Immature natural killer cell (primary cell): ENCODE measurements around the gene COQ2. TPM values are rescaled to one million over a fixed set of nuclear protein-coding genes. Genes with fewer than 3 reads are reported as not detected.
"Not testable (repeated sequence)": the region's sequence is repeated elsewhere in the genome, so short reads cannot be mapped to it uniquely, and the experiment has no call there.

Experiments used
- DNase-seq, 3 donors: peaks; one replicate each; pipeline ENCODE4 v3.0.0; 2022; ENCODE audit warnings: mixed read lengths in 1 of 3
- H3K27ac Mint-ChIP-seq, 6 donors: one replicate each; pipeline ENCODE4 v1.8.0; 2020; ENCODE audit warnings: mixed read lengths in 6 of 6, mild to moderate bottlenecking in 5 of 6, inconsistent platforms in 4 of 6, moderate library complexity in 3 of 6
- H3K27me3 Mint-ChIP-seq, 3 donors: one replicate each; pipeline ENCODE4 v1.8.0; 2020 to 2021; ENCODE audit warnings: low read depth in 3 of 3, mild to moderate bottlenecking in 3 of 3, mixed read lengths in 3 of 3, moderate library complexity in 3 of 3, inconsistent platforms in 1 of 3
- H3K36me3 Mint-ChIP-seq, 3 donors: one replicate each; pipeline ENCODE4 v1.8.0; 2020; ENCODE audit warnings: mixed read lengths in 3 of 3, inconsistent platforms in 2 of 3, mild to moderate bottlenecking in 2 of 3
- H3K4me1 Mint-ChIP-seq, 2 donors: one replicate each; pipeline ENCODE4 v1.8.0; 2020; ENCODE audit warnings: inconsistent platforms in 2 of 2, mild to moderate bottlenecking in 2 of 2, mixed read lengths in 2 of 2, moderate library complexity in 1 of 2
- H3K4me3 Mint-ChIP-seq, 5 donors: one replicate each; pipeline ENCODE4 v1.8.0; 2020; ENCODE audit warnings: mild to moderate bottlenecking in 5 of 5, mixed read lengths in 5 of 5, inconsistent platforms in 3 of 5, moderate library complexity in 3 of 5
- H3K9me3 Mint-ChIP-seq, 6 donors: one replicate each; pipeline ENCODE4 v1.8.0; 2020; ENCODE audit warnings: mild to moderate bottlenecking in 6 of 6, mixed read lengths in 6 of 6, inconsistent platforms in 4 of 6, moderate library complexity in 3 of 6
- polyA plus RNA-seq, 3 donors: library from polyadenylated mRNA; unstranded; fragments of 300-500 nt; fragmentation: Illumina TruSeq; gene quantifications; one replicate each; pipeline ENCODE4 v1.2.3, GENCODE V29; 2021

Gene COQ2, protein sequence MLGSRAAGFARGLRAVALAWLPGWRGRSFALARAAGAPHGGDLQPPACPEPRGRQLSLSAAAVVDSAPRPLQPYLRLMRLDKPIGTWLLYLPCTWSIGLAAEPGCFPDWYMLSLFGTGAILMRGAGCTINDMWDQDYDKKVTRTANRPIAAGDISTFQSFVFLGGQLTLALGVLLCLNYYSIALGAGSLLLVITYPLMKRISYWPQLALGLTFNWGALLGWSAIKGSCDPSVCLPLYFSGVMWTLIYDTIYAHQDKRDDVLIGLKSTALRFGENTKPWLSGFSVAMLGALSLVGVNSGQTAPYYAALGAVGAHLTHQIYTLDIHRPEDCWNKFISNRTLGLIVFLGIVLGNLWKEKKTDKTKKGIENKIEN
- 1 to 10 TPM; 5.8 to 7.8 (median 7.5) TPM for polyA plus RNA-seq

- peak; percentile 95 for DNase-seq
- H3K27ac Mint-ChIP-seq, result peak within 1 kb of the TSS; percentile 96 to 99 (median 98)
- H3K9me3 Mint-ChIP-seq, result no peaks in the 10 kb centered on the region
- H3K27me3 Mint-ChIP-seq, result peaks cover 5 to 10% (median 7%) of the 10 kb centered on the region in 3 donors
- peak within 1 kb of the TSS; percentile 94 to 99 (median 97) for H3K4me3 Mint-ChIP-seq
- no peaks in the 10 kb centered on the region for H3K36me3 Mint-ChIP-seq
- peaks cover 32 to 42% of the 10 kb centered on the region in 2 donors for H3K4me1 Mint-ChIP-seq
Observed at GRCh38 chr4:83284193-83285054, at the start of gene COQ2. Gene COQ2, minus strand, starts transcription at chr4:83284798. Its CDS starts 34 bp downstream, at chr4:83284764.

DNA sequence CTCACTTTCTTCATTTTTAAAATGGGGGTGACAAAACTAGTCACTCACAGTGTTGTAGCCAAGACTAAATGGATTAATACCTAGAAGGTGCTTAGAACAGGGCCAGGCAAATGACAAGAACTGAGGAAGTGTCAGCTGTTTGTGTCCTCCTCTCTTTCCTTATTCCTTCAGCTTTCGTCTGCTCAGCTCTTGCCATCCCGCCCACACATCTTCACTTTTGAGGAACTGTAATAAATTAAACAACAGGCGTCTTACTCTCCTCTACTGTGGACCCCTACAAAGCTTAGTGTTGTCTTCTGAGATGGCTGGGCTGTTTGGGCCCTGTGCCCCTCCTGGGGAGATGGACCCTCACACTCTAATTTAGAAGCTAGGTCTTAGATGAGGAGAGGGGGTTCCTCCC, 47.4 kb upstream of the COQ2 start:
- H3K27me3 Mint-ChIP-seq, result peaks cover 0 to 7% (median 3%) of the 10 kb centered on the region in 3 donors
- H3K4me3 Mint-ChIP-seq, result no peak overlapping the region
- peaks cover 18 to 25% of the 10 kb centered on the region in 2 donors for H3K4me1 Mint-ChIP-seq
- no peak overlapping the region for H3K27ac Mint-ChIP-seq
- H3K9me3 Mint-ChIP-seq, result peaks cover 0 to under 1% (median 0%) of the 10 kb centered on the region in 6 donors
- no peak for DNase-seq
- H3K36me3 Mint-ChIP-seq, result no peaks in the 10 kb centered on the region

GRCh38 chr4:83329521-83330110, 45.0 kb upstream of the COQ2 start:
- no peaks in the 10 kb centered on the region for H3K36me3 Mint-ChIP-seq
- no peak overlapping the region for H3K4me3 Mint-ChIP-seq
- no peaks in the 10 kb centered on the region for H3K9me3 Mint-ChIP-seq
- H3K4me1 Mint-ChIP-seq, result peaks cover 7 to 13% of the 10 kb centered on the region in 2 donors
- H3K27ac Mint-ChIP-seq, result no peak overlapping the region
- DNase-seq, result no peak
- H3K27me3 Mint-ChIP-seq, result peaks cover 0 to 3% (median 2%) of the 10 kb centered on the region in 3 donors

DNA sequence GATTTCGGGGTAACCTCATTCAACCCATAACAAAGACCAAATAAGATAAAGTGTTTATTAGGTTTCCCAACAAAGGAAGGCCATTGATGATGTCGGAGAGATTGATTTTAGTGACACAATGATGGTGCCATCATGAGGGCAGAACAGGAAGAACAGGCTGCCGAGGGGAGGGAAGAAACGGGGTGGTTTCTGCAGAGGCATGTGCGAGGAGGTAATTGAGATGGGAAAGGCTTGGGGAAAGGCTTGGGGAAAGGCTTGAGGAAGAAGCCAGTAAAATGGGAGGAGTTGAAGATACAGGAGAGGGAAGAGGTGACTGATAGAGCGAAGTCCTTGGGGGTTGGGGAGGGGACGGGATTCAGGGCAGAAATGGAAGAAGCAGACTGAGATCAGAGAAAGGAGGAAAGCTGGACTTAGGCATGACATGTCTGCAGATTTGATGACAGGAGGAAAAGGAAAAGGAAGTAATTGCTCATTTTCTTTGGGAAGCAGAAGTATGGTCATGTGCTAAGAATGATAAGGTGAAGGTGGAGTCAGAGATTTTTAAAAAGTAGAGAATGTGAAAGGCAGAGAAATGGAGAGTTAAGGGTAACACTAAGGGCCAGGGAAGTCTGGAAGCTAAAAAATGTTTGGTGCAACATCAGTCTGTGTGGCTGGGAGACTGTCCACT, 44.1 kb upstream of the COQ2 start:
- Mint-ChIP-seq H3K9me3 (no peaks in the 10 kb centered on the region), H3K36me3 (no peaks in the 10 kb centered on the region), H3K4me1 (peaks cover 0 to 3% of the 10 kb centered on the region in 2 donors), H3K27ac (no peak overlapping the region), H3K4me3 (no peak overlapping the region), H3K27me3 (peaks cover 0 to 2% (median 0%) of the 10 kb centered on the region in 3 donors)
- DNase-seq, result no peak

DNA sequence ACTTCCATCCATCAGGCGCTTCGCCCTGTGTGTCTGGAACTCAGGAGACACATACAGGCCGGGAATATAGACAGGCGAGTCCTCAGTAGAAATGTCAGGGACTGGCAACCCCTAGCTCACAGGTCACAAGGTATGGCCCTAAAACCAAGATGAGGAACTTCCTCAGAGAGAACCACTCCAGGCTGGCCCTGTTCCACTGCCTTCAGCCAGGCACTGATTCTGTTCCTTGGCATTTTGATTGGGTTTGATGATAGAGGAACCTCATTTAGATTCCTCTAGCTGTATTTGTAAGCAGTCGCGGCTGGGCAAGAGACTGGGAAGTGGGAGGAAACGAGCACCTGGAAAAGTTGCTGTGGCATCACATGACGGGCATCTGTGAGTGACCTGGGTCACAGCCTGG, 41.9 kb upstream of the COQ2 start:
- no peaks in the 10 kb centered on the region for H3K4me1 Mint-ChIP-seq
- DNase-seq, result no peak
- H3K27me3 Mint-ChIP-seq, result peaks cover 0 to 3% (median 2%) of the 10 kb centered on the region in 3 donors
- no peak overlapping the region for H3K4me3 Mint-ChIP-seq
- H3K36me3 Mint-ChIP-seq, result peaks cover 0 to 7% (median 4%) of the 10 kb centered on the region in 3 donors
- H3K27ac Mint-ChIP-seq, result no peak overlapping the region
- no peaks in the 10 kb centered on the region for H3K9me3 Mint-ChIP-seq

DNA sequence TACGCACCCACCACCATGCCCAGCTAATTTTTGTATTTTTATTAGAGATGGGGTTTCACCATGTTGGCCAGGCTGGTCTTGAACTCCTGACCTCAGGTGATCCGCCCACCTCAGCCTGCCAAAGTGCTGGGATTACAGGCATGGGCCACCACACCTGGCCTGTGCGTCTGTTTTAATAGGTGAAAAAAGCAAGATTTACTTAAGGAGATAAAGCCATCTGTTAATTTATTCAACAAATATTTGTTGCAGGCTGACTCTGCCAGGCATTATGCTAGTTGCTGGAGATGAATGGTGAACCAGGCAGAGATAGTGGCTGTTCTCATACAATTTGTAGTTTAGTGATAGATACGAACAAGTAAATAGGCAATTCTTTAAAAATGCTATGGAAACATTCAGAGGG, 40.7 kb upstream of the COQ2 start:
- not testable (repeated sequence) for H3K27me3 Mint-ChIP-seq, DNase-seq, H3K27ac Mint-ChIP-seq, H3K4me3 Mint-ChIP-seq, H3K36me3 Mint-ChIP-seq, H3K9me3 Mint-ChIP-seq, H3K4me1 Mint-ChIP-seq

DNA sequence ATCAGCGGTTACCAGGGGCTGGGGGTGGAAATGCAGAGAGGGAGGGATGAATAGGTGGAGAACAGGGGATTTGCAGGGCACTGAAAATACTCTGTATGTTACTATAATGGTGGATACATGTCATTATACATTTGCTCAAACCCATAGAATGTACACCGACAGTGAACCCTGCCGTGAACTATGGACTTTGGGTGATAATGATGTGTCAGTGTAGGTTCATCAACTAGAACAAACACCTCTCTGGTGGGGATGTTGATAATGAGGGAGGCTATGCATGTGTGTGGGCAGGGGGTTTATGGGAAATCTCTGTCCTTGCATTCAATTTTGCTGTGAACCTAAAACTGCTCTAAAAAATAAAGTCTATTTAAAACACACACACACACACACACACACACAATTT, 38.5 kb upstream of the COQ2 start:
- Mint-ChIP-seq H3K27ac (no peak overlapping the region), H3K9me3 (no peaks in the 10 kb centered on the region), H3K27me3 (peaks cover 0 to 3% (median 2%) of the 10 kb centered on the region in 3 donors), H3K36me3 (peaks cover 0 to 16% (median 7%) of the 10 kb centered on the region in 3 donors), H3K4me1 (peaks cover 6 to 7% of the 10 kb centered on the region in 2 donors), H3K4me3 (no peak overlapping the region)
- DNase-seq, result no peak

- Mint-ChIP-seq H3K36me3 (peaks cover 7 to 27% (median 16%) of the 10 kb centered on the region in 3 donors), H3K4me3 (no peak overlapping the region), H3K27ac (no peak overlapping the region), H3K4me1 (peaks cover 6 to 7% of the 10 kb centered on the region in 2 donors), H3K27me3 (peaks cover 0 to 3% (median 1%) of the 10 kb centered on the region in 3 donors), H3K9me3 (no peaks in the 10 kb centered on the region)
- no peak for DNase-seq
Observed at GRCh38 chr4:83320548-83320947, 36.0 kb upstream of the COQ2 start.

DNA sequence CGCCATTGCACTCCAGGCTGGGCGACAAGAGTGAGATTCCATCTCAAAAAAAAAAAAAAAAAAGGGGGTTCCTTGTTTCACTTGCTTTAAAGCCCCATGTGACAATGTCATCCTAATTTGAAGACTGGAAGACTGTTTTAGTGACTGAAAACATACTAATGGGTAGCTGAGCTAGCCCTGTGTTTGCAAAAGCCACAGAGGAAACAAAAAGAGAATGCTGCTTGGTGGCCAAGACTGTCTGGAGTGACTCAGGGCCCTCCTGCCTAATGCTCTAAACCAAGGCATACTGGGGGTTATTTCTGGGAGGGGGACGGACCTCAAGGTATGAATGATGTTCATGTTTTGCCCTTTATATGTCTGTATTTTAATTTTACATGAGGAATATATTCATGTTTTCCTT, 34.1 kb upstream of the COQ2 start:
- no peak overlapping the region for H3K4me3 Mint-ChIP-seq
- H3K9me3 Mint-ChIP-seq, result no peaks in the 10 kb centered on the region
- DNase-seq, result no peak
- peaks cover 6 to 7% of the 10 kb centered on the region in 2 donors for H3K4me1 Mint-ChIP-seq
- H3K27ac Mint-ChIP-seq, result no peak overlapping the region
- peaks cover 7 to 27% (median 16%) of the 10 kb centered on the region in 3 donors for H3K36me3 Mint-ChIP-seq
- H3K27me3 Mint-ChIP-seq, result peaks cover 0 to 3% (median 0%) of the 10 kb centered on the region in 3 donors

DNA sequence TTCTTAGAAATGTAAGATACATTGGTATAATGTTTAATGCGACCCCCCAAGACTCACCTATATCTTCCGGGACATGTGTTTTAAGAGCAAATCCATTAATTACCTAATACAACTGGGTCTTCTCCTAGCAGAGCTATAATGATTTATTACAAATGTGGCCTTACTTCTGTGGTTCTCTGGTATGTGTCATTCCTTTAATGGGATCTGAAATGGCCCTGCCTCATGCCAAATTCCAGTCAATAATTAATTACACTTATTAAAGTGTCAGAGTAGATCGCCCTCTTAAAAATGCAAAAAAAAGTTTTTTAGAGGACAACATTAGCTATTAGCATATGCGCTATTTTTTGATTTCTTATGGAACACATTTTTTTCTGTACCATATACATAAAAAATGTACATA, 33.1 kb upstream of the COQ2 start:
- Mint-ChIP-seq H3K9me3 (no peaks in the 10 kb centered on the region), H3K27me3 (peaks cover 0 to 3% (median 0%) of the 10 kb centered on the region in 3 donors), H3K4me3 (no peak overlapping the region), H3K27ac (no peak overlapping the region), H3K4me1 (peaks cover 6 to 7% of the 10 kb centered on the region in 2 donors), H3K36me3 (peaks cover 7 to 24% (median 16%) of the 10 kb centered on the region in 3 donors)
- no peak for DNase-seq

DNA sequence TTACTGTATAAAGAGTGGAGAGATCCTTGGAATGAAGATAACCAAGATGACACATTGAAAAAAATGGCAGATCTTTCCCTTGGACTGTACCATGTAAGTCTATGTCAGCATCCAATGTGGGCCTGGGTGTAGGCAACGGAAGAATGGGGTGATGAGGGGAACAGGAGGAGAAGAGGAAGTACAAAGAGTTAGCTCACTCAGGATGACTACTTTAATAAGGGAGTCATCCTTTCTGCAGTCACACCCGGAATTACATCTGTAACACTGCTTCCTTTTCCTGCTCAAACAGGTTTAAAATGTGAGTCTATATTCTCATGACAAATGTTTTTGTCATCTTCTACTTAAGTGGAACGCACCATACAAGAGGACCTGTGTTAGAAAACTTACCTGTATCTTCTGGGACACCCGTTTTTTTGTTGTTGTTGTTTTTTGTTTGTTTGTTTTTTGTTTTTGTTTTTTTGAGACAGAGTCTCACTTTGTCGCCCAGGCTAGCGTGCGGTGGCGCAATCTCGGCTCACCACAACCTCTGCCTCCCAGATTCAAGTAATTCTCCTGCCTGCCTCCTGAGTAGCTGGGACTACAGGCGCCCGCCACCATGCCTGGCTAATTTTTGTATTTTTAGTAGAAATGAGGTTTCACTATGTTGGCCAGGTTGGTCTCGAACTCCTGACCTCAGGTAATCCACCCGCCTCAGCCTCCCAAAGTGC, 32.0 kb upstream of the COQ2 start:
- H3K27ac Mint-ChIP-seq, result no peak overlapping the region
- no peaks in the 10 kb centered on the region for H3K9me3 Mint-ChIP-seq
- no peak for DNase-seq
- H3K4me3 Mint-ChIP-seq, result no peak overlapping the region
- no peaks in the 10 kb centered on the region for H3K27me3 Mint-ChIP-seq
- peaks cover 10 to 20% (median 17%) of the 10 kb centered on the region in 3 donors for H3K36me3 Mint-ChIP-seq
- H3K4me1 Mint-ChIP-seq, result peaks cover 6 to 7% of the 10 kb centered on the region in 2 donors

DNA sequence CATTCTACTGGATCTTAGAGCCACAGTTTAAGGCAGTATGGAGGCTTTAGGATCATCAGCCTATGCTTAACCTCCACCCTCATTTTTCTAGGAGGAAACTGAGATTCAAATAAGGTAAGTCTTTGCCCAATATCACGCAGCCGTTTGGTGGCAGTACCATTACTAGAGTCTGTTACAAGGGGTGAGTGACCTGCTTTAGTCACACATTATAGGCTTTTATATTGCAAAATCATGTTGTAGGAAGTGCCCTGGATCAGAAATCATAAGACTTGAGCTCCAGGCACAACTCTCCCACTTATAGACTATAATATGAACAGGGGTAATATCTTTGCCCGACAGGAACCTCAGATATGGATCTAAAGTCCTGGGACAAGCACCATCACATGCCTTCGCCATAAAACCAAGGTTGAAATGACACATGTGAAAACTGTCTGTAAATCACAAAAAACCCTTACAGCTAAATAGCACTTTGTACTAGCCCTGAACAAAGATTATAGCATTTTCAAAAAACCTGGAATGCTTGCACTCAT, 30.8 kb upstream of the COQ2 start:
- no peak for DNase-seq
- Mint-ChIP-seq H3K4me1 (peaks cover under 1% of the 10 kb centered on the region in 2 donors), H3K9me3 (no peaks in the 10 kb centered on the region), H3K36me3 (peaks cover 10 to 20% (median 16%) of the 10 kb centered on the region in 3 donors), H3K27ac (no peak overlapping the region), H3K4me3 (no peak overlapping the region), H3K27me3 (peaks cover 0 to 3% (median 0%) of the 10 kb centered on the region in 3 donors)
